ENCODE data around the gene ETV7.

Gene ETV7

GRCh38 chr6:36336779-36337241, 50.7 kb downstream of the ETV7 start, which contains the start of gene BNIP5:
TSS of gene BNIP5 (minus strand) at chr6:36336888. CDS start at chr6:36330690, 6,198 bp downstream.
- DNase-seq (ENCODE audit: low read depth), result no peak
- no peak for TF ChIP-seq CTCF (IDR thresholded peaks at IDR 0.05; ENCODE audit: control insufficient read depth, insufficient read depth, low read depth, low read length, missing control alignments)
- no peak within 1 kb of the TSS for H3K4me3 ChIP-seq (ENCODE audit: control insufficient read depth, low read depth, low read length)

DNA sequence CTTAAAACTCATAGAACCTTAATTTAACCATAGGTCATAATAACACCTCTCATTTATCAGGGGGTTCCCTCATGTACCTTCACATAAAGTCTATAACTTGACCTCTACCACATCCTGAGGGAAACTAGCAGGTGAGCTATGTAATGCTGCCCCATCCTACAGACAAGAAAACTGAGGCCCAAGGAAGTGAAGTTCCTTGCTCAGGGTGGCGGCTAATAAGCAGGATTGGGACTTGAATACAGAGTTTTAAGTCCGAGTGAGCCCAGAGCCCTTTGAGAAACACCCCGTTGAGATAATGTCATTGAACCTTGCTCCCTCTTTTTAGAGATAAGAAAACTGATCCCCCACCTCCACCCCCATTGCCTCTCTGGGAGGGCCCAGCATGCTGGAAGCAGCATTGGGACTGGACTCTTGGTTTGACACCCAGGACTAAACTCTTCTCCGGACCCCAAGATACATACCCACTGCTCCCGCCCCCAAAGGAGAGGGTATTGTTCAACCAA, 51.2 kb downstream of the ETV7 start:
- no peak overlapping the region for H3K4me3 ChIP-seq (ENCODE audit: control insufficient read depth, low read depth, low read length)
- DNase-seq (ENCODE audit: low read depth), result no peak
- no peak for TF ChIP-seq CTCF (IDR thresholded peaks at IDR 0.05; ENCODE audit: control insufficient read depth, insufficient read depth, low read depth, low read length, missing control alignments)

GRCh38 chr6:36335465-36336207, 51.8 kb downstream of the ETV7 start:
- no peak overlapping the region for H3K4me3 ChIP-seq (ENCODE audit: control insufficient read depth, low read depth, low read length)
- DNase-seq (ENCODE audit: low read depth), result no peak
- TF ChIP-seq CTCF (IDR thresholded peaks at IDR 0.05; ENCODE audit: control insufficient read depth, insufficient read depth, low read depth, low read length, missing control alignments), result no peak

- no peak for TF ChIP-seq CTCF (IDR thresholded peaks at IDR 0.05; ENCODE audit: control insufficient read depth, insufficient read depth, low read depth, low read length, missing control alignments)
- DNase-seq (ENCODE audit: low read depth), result no peak
- no peak overlapping the region for H3K4me3 ChIP-seq (ENCODE audit: control insufficient read depth, low read depth, low read length)
Observed at GRCh38 chr6:36334832-36335459, 52.5 kb downstream of the ETV7 start.

- DNase-seq (ENCODE audit: low read depth), result no peak
- no peak overlapping the region for H3K4me3 ChIP-seq (ENCODE audit: control insufficient read depth, low read depth, low read length)
- no peak for TF ChIP-seq CTCF (IDR thresholded peaks at IDR 0.05; ENCODE audit: control insufficient read depth, insufficient read depth, low read depth, low read length, missing control alignments)
Observed at GRCh38 chr6:36333931-36334725, 53.3 kb downstream of the ETV7 start.

DNA sequence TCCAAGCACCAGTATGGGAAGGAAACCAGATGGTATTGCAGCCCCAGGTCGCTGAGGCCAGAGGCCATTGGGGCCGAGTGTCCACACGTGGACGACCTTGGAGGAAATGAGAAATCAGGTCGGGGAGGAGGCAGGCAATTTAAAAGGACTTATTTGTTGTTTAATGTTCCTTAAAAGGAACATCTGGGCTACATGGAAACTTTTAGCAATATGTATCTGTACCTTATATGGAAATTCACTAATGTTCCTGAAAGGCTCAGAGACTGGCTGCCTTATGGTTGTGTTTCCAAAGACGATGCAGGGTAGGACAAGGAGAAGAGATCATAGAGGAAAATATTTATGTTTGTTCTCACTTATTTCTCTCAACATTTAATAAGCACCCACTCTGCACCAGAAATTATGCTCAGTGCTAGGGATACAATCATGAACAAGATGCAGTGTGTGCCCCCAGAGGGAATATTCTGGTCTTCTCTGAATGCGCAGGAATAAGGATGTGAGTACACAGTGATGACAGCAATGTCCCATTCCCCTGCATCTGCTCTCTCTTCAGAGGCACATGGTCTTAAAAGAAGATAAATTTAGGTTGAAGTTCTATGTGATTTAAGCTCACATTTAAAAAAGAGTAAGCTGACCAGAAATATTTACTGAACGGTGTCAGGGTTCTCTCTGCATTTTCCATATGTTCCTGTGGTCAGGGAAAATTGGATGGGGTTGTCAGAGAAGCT, 54.1 kb downstream of the ETV7 start:
- no peak overlapping the region for H3K4me3 ChIP-seq (ENCODE audit: control insufficient read depth, low read depth, low read length)
- TF ChIP-seq CTCF (IDR thresholded peaks at IDR 0.05; ENCODE audit: control insufficient read depth, insufficient read depth, low read depth, low read length, missing control alignments), result no peak
- no peak for DNase-seq (ENCODE audit: low read depth)
